K562 (cell line): ENCODE measurements around the gene PPIE. TPM values are rescaled to one million over a fixed set of nuclear protein-coding genes. Genes with fewer than 3 reads are reported as not detected.

ENCODE experiments used
- ARID2 ChIP-seq: fragments of 450-650 bp; IDR thresholded peaks from 2 replicates; pipeline ENCODE4 v1.6.1; 2017; ENCODE audit warnings: antibody characterized with exemption, mild to moderate bottlenecking
- ATF1 ChIP-seq, 2 experiments: fragments of 450-650 bp in 1 of 2; IDR thresholded peaks; 2 replicates each; pipeline ENCODE4 v1.6.1; 2016; ENCODE audit warnings: missing compliant biosample characterization in 1 of 2, missing genetic modification characterization in 1 of 2
- CBX2 ChIP-seq: fragments of 200-600 bp; sonication (generic); IDR thresholded peaks from one replicate; pipeline ENCODE4 v1.6.1; 2012; ENCODE audit warnings: mild to moderate bottlenecking, low read length, inconsistent platforms; ENCODE audit not compliant: insufficient read depth, poor library complexity, severe bottlenecking
- DACH1 ChIP-seq: fragments of 450-650 bp; IDR thresholded peaks from 2 replicates; pipeline ENCODE4 v1.6.1; 2018; ENCODE audit not compliant: partially characterized antibody
- ETS2 ChIP-seq: IDR thresholded peaks from 2 replicates; pipeline ENCODE4 v1.6.1; 2016; ENCODE audit warnings: borderline replicate concordance, missing genetic modification characterization, mild to moderate bottlenecking, moderate library complexity, missing compliant biosample characterization; ENCODE audit not compliant: poor library complexity, severe bottlenecking
- HLTF ChIP-seq: fragments of 450-650 bp; IDR thresholded peaks from 2 replicates; pipeline ENCODE4 v1.6.1; 2016
- HMGN3 ChIP-seq: IDR thresholded peaks from 2 replicates; pipeline ENCODE4 v1.6.1; 2011; ENCODE audit warnings: borderline replicate concordance, low read depth, mild to moderate bottlenecking, mixed read lengths, low read length; ENCODE audit not compliant: insufficient read length; ENCODE audit errors: extremely low read depth
- NR2C1 ChIP-seq, 2 experiments: fragments of 450-650 bp; IDR thresholded peaks; 2 replicates each; pipeline ENCODE4 v1.6.1; 2017; ENCODE audit warnings: mild to moderate bottlenecking in 2 of 2, antibody characterized with exemption in 1 of 2, inconsistent platforms in 1 of 2, missing compliant biosample characterization in 1 of 2, missing genetic modification characterization in 1 of 2
- PHTF2 ChIP-seq: fragments of 250-450 bp; sonication (Bioruptor Pico); IDR thresholded peaks from 2 replicates; pipeline ENCODE4 v1.5.0; 2021; ENCODE audit warnings: mild to moderate bottlenecking
- POLR2B ChIP-seq: fragments of 450-650 bp; IDR thresholded peaks from 2 replicates; pipeline ENCODE4 v1.6.1; 2018; ENCODE audit warnings: low read depth; ENCODE audit not compliant: partially characterized antibody
- SIN3A ChIP-seq, 2 experiments: fragments of 150-350 bp in 1 of 2; IDR thresholded peaks; 2 replicates each; pipeline ENCODE4 v1.6.1; 2011 to 2016; ENCODE audit warnings: borderline replicate concordance in 2 of 2, low read depth in 2 of 2, low read length in 2 of 2, mild to moderate bottlenecking in 2 of 2, moderate library complexity in 2 of 2; ENCODE audit not compliant: control insufficient read depth in 1 of 2
- SUPT5H ChIP-seq: fragments of 450-650 bp; IDR thresholded peaks from 2 replicates; pipeline ENCODE4 v1.6.1; 2016
- ZC3H4 ChIP-seq: sonication (generic); formaldehyde crosslinking; IDR thresholded peaks from 2 replicates; pipeline ENCODE4 v1.9.0; 2021; ENCODE audit warnings: missing genetic modification reagents, borderline replicate concordance
- ZEB2 ChIP-seq: fragments of 450-650 bp; IDR thresholded peaks from 2 replicates; pipeline ENCODE4 v1.6.1; 2016
- ZNF184 ChIP-seq: sonication (generic); formaldehyde crosslinking; IDR thresholded peaks from 2 replicates; pipeline ENCODE4 v1.5.0; 2020; ENCODE audit warnings: missing genetic modification reagents
- ZNF436 ChIP-seq: fragments of 250-450, 450-650 bp; sonication (Bioruptor Pico); formaldehyde crosslinking; IDR thresholded peaks from 2 replicates; pipeline ENCODE4 v1.7.0; 2020; ENCODE audit warnings: mild to moderate bottlenecking
- polyA plus RNA-seq, 8 experiments: library from polyadenylated mRNA; depleted of rRNA in 4 of 8; stranded (reverse) in 5 of 8; unstranded in 3 of 8; fragments of >200 nt; fragmentation: Nextera tagmentation in 2 of 8; fragmentation: Illumina TruSeq in 1 of 8; extraction: Ambion mirVana in 2 of 8; extraction: Trizol in 1 of 8; gene quantifications; 2 replicates each; pipeline versions ENCODE4 v1.2.1 to v1.2.3, GENCODE V29; 2011 to 2014; ENCODE audit warnings: inconsistent platforms in 1 of 8, missing spikeins in 1 of 8
- total RNA-seq, 7 experiments: library from RNA; depleted of rRNA in 6 of 7; stranded (reverse); fragments of >200 nt in 6 of 7; fragmentation: Illumina TruSeq in 2 of 7; extraction: Trizol in 2 of 7; gene quantifications; 2 replicates each; pipeline versions ENCODE4 v1.2.1 to v1.2.3, GENCODE V29; 2011 to 2021; ENCODE audit warnings: low replicate concordance in 1 of 7
- TF ChIP-seq, protein P1 (sequence below), 2 experiments: fragments of 450-650 bp; IDR thresholded peaks; 2 replicates each; pipeline ENCODE4 v1.6.1; 2016
- TF ChIP-seq, protein P2 (sequence below): fragments of 250-450 bp; sonication (Bioruptor Pico); IDR thresholded peaks from 2 replicates; pipeline ENCODE4 v1.4.0; 2020; ENCODE audit warnings: mild to moderate bottlenecking
- TF ChIP-seq, protein P3 (sequence below): fragments of 250-450 bp; sonication (Bioruptor Pico); IDR thresholded peaks from 2 replicates; pipeline ENCODE4 v1.5.0; 2020; ENCODE audit warnings: mild to moderate bottlenecking
- TF ChIP-seq, protein P4 (sequence below): fragments of 450-650 bp; IDR thresholded peaks from 2 replicates; pipeline ENCODE4 v1.6.1; 2016; ENCODE audit warnings: missing biosample characterization, missing genetic modification characterization
- TF ChIP-seq, protein P5 (sequence below): sonication (generic); formaldehyde crosslinking; IDR thresholded peaks from 2 replicates; pipeline ENCODE4 v1.8.0; 2022; ENCODE audit warnings: missing genetic modification reagents, mild to moderate bottlenecking, borderline replicate concordance

The PPIE gene
- total and polyA plus RNA-seq, 9 of the 15 experiments (the other 6 are each of a cell fraction or from before 2014, with no cell fraction given) = 75.4 to 444 (median 131) TPM

DNA sequence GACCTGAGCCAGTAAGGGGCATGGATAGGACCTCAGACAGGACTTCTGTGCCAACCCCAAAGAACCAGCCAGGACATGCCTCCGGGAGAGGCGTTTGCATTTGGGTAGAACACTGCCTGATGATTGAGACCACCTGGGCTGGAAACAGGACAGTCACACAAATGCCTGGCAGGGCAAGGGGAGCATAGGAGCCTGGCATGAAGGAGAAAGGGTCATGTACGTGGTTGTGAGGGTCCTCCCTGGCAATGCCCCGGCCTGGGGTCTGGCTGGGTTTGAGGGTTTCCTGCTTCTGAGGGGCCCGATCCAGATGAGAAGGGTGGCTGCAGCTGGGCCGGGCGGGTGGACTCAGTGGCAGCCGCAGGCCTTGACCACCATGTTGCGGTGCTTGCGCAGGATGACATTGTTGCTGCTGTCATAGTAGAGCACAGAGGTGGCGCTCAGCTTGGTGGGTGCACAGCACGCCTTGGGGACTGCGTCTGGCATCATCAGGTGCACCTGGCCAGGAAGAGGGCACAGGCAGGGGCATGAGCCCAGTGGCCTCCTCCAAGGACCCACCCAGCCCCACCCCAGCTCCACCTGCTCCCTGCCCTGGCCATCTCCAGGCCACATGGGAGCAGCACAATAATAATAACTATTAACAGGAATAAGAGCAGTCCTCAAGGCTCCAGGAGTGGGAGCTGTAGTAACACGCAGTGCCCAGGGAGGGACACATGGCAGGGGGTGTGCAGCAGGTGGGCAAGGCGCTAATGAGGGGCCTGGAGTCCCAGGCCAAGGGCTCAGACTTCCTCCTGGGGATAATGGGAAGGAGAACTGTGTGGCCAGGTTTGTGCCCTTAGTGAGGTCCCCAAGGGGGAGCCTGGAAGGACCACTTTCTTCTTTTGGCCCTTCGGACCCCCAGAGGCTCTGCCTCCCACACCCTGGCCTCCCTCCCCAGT, 21.7 kb downstream of the PPIE start (continued):
- TF ChIP-seq ZEB2 (no peak), PHTF2 (CRISPR knock-in tag) (no peak), ZNF184 (CRISPR knock-in tag) (no peak), ATF1 (CRISPR knock-in tag; IDR thresholded peaks at IDR 0.05) (no peak), ATF1 (tag; IDR thresholded peaks at IDR 0.05) (no peak), ZNF436 (no peak), ARID2 (no peak), ZC3H4 (CRISPR knock-in tag) (no peak), POLR2B (peak; percentile 16), HLTF (no peak), SIN3A (IDR thresholded peaks at IDR 0.05; ENCODE audit: borderline replicate concordance in 2 of 2, control insufficient read depth in 1 of 2, low read depth in 2 of 2, low read length in 2 of 2) (no peak), CBX2 (no peak), SUPT5H (0 out of 2 replicates have a peak, but pooled peaks have one; percentile 15), ETS2 (tag) (no peak), NR2C1 (IDR thresholded peaks at IDR 0.05) (no peak), NR2C1 (tag; IDR thresholded peaks at IDR 0.05) (no peak), DACH1 (no peak), HMGN3 (no peak)
- TF ChIP-seq, protein P1, sequence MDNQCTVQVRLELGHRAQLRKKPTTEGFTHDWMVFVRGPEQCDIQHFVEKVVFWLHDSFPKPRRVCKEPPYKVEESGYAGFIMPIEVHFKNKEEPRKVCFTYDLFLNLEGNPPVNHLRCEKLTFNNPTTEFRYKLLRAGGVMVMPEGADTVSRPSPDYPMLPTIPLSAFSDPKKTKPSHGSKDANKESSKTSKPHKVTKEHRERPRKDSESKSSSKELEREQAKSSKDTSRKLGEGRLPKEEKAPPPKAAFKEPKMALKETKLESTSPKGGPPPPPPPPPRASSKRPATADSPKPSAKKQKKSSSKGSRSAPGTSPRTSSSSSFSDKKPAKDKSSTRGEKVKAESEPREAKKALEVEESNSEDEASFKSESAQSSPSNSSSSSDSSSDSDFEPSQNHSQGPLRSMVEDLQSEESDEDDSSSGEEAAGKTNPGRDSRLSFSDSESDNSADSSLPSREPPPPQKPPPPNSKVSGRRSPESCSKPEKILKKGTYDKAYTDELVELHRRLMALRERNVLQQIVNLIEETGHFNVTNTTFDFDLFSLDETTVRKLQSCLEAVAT (IDR thresholded peaks at IDR 0.05) = no peak
- TF ChIP-seq, protein P2, sequence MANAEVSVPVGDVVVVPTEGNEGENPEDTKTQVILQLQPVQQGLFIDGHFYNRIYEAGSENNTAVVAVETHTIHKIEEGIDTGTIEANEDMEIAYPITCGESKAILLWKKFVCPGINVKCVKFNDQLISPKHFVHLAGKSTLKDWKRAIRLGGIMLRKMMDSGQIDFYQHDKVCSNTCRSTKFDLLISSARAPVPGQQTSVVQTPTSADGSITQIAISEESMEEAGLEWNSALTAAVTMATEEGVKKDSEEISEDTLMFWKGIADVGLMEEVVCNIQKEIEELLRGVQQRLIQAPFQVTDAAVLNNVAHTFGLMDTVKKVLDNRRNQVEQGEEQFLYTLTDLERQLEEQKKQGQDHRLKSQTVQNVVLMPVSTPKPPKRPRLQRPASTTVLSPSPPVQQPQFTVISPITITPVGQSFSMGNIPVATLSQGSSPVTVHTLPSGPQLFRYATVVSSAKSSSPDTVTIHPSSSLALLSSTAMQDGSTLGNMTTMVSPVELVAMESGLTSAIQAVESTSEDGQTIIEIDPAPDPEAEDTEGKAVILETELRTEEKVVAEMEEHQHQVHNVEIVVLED (CRISPR knock-in tag) = no peak
- TF ChIP-seq, protein P3, sequence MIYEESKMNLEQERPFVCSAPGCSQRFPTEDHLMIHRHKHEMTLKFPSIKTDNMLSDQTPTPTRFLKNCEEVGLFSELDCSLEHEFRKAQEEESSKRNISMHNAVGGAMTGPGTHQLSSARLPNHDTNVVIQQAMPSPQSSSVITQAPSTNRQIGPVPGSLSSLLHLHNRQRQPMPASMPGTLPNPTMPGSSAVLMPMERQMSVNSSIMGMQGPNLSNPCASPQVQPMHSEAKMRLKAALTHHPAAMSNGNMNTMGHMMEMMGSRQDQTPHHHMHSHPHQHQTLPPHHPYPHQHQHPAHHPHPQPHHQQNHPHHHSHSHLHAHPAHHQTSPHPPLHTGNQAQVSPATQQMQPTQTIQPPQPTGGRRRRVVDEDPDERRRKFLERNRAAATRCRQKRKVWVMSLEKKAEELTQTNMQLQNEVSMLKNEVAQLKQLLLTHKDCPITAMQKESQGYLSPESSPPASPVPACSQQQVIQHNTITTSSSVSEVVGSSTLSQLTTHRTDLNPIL = no peak
- TF ChIP-seq, protein P4, sequence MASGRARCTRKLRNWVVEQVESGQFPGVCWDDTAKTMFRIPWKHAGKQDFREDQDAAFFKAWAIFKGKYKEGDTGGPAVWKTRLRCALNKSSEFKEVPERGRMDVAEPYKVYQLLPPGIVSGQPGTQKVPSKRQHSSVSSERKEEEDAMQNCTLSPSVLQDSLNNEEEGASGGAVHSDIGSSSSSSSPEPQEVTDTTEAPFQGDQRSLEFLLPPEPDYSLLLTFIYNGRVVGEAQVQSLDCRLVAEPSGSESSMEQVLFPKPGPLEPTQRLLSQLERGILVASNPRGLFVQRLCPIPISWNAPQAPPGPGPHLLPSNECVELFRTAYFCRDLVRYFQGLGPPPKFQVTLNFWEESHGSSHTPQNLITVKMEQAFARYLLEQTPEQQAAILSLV (tag) = no peak
- TF ChIP-seq, protein P5, sequence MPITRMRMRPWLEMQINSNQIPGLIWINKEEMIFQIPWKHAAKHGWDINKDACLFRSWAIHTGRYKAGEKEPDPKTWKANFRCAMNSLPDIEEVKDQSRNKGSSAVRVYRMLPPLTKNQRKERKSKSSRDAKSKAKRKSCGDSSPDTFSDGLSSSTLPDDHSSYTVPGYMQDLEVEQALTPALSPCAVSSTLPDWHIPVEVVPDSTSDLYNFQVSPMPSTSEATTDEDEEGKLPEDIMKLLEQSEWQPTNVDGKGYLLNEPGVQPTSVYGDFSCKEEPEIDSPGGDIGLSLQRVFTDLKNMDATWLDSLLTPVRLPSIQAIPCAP (CRISPR knock-in tag) = no peak
